GM12801 (cell line): ENCODE measurements around the gene SPRYD7.

Experiments used
- CTCF ChIP-seq: IDR thresholded peaks from one replicate; pipeline ENCODE4 v1.5.1; 2011; ENCODE audit warnings: control low read depth; ENCODE audit not compliant: insufficient read length; ENCODE audit errors: extremely low read depth

Gene SPRYD7

GRCh38 chr13:49967456-49967855 is 31.3 kb upstream of the SPRYD7 start:
- TF ChIP-seq CTCF, result no peak

DNA sequence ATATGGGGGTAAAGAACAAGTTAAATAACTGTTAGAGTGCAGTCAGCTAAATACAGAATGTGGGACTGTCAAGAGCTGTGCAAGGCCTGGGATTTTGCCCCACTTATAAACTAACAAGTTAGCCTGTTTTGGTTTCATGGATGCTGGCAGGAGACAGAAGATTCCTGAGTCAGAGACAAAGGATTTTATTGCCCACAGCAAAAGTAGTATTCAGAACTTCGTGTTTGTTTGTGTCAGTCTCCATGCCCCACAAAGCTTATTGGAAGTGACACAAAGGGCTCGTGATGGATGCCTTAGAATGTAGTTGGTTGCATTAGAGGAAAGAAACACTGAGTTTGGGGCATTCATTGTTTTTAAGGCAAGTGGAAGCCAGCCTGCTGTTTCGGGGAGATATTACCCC is 22.2 kb upstream of the SPRYD7 start:
- TF ChIP-seq CTCF, result no peak

- TF ChIP-seq CTCF, result no peak
Observed at GRCh38 chr13:49956131-49956530, 20.0 kb upstream of the SPRYD7 start.

DNA sequence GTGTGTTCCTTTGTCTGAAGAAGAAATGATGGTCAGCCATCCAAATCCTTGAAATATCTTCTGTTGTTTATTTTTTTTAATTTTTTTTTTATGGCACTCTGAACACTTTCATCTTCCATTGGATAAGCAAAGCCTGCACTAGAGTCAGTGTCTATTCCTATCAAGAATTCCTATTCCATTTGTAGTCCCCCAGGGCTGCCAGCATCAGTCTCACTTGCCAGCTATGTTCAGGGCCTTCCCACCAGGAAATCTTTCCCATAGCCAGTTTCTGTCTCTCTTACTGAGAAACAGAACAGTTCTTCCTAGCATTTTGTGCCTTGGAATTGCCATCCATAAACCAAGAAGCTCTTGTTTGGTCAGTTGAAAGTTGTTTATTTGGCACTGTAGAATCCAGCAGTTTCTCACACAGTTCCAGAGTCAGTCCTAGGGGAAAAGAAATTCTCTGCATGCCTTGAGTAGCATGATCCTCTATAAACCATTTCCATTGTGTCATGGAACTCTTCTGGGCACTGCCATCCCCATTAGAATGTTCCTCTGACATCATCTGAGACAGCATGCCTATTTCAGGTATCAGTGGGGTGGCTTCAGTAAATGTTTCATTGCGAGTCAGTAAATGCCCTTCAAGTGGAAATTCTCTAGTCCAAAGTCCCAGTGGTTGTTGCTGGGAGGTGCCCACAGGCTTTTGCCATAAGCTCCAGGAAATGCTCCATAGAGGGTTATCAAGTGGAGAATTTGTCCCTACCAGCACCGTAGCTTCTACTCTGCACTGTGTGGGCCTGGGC is 18.7 kb upstream of the SPRYD7 start:
- TF ChIP-seq CTCF, result no peak

DNA sequence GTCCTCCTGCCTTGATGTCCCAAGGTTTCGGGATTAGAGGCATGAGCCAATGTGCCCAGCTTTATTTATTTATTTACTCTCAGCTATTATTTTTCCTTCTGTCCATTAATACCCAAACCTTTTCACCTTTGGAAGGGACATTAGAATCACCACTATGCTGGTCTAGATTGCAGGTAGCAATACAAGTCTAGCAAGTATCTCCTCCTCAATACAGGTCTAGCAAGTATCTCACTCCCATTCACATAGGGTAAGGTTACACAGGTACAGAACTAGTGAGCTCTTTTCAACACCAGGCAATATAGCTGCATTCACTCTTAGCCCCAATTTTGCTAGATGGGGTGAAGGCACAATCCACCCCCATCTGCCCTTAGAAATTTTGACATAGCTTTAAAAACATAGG is 17.4 kb upstream of the SPRYD7 start:
- no peak for TF ChIP-seq CTCF

DNA sequence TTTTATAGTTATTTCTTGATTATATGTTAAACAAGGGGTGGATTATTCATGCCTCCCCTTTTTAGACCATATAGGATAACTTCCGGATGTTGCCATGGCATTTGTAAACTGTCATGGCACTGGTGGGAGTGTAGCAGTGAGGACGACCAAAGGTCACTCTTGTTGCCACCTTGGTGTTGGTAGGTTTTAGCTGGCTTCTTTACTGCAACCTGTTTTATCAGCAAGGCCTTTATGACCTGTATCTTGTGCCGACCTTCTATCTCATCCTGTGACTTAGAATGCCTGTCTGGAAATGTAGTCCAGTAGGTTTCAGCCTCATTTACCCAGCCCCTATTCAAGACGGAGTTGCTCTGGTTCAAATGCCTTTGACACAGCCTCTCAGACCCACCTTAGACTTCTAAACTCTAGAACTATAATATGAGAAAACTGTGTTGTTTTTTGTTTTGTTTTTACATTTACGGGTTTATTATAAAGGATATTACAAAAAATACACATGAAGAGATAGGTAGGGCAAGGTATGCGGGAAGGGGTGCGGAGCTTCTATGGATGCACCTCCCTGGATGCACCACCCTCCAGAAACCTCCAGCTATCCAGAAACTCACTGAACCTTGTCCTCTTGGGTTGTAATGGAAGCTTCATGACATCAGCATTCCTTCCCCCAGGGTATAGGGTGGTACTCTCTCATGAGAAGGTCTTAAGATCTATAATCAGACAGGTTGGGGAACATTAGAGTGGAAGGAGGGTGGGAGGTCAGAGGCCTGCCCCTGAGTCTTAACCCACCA is 15.8 kb upstream of the SPRYD7 start:
- TF ChIP-seq CTCF, result no peak

GRCh38 chr13:49939321-49939720 is 3.2 kb upstream of the SPRYD7 start:
- no peak for TF ChIP-seq CTCF
